Neural cell (in vitro differentiated cells): ENCODE results near the gene LRFN3. TPM values are rescaled to one million over a fixed set of nuclear protein-coding genes. Genes with fewer than 3 reads are reported as not detected.

Source experiments
- H2AFZ ChIP-seq: fragments of 200-600, 300-800 bp; sonication (generic), shearing (Covaris generic); 2 replicates; pipeline ENCODE4 v1.6.0; 2014; ENCODE audit warnings: low read depth, mild to moderate bottlenecking, antibody characterized with exemption, low read length, moderate library complexity
- H3F3A ChIP-seq: fragments of 200-600 bp; shearing (Covaris generic); 2 replicates; pipeline ENCODE4 v1.6.1; 2016; ENCODE audit warnings: mild to moderate bottlenecking, moderate library complexity, mixed read lengths, antibody characterized with exemption, low read length; ENCODE audit not compliant: insufficient read depth, poor library complexity, severe bottlenecking
- H3K27ac ChIP-seq: fragments of 200-600, 300-800 bp; sonication (generic), shearing (Covaris generic); 2 replicates; pipeline ENCODE4 v1.5.1; 2014; ENCODE audit warnings: mild to moderate bottlenecking, low read length, moderate library complexity
- H3K27me3 ChIP-seq: fragments of 300-800, 200-600 bp; sonication (generic), shearing (Covaris generic); 2 replicates; pipeline ENCODE4 v1.6.0; 2014; ENCODE audit warnings: mild to moderate bottlenecking, low read depth, low read length, moderate library complexity; ENCODE audit not compliant: insufficient read depth
- H3K36me3 ChIP-seq: fragments of 300-800, 200-600 bp; sonication (generic), shearing (Covaris generic); 2 replicates; pipeline ENCODE4 v1.5.1; 2014; ENCODE audit warnings: mild to moderate bottlenecking, antibody characterized with exemption, low read length, moderate library complexity; ENCODE audit not compliant: insufficient read depth
- H3K4me2 ChIP-seq: fragments of 300-800, 200-600 bp; sonication (generic), shearing (Covaris generic); 2 replicates; pipeline ENCODE4 v1.6.0; 2014; ENCODE audit warnings: mild to moderate bottlenecking, low read length
- H3K4me3 ChIP-seq: fragments of 300-800, 200-600 bp; sonication (generic), shearing (Covaris generic); 2 replicates; pipeline ENCODE4 v1.5.1; 2014; ENCODE audit warnings: mild to moderate bottlenecking, low read length, moderate library complexity
- H3K79me2 ChIP-seq: fragments of 200-600 bp; shearing (Covaris generic); replicated peaks from 2 replicates; pipeline ENCODE4 v1.6.0; 2014; ENCODE audit warnings: mild to moderate bottlenecking, low read length, moderate library complexity; ENCODE audit not compliant: insufficient read depth
- H3K9ac ChIP-seq: fragments of 300-800, 200-600 bp; sonication (generic), shearing (Covaris generic); 2 replicates; pipeline ENCODE4 v1.6.1; 2016; ENCODE audit warnings: mild to moderate bottlenecking, low read length, mixed read lengths
- H3K9me2 ChIP-seq: fragments of 200-600 bp; shearing (Covaris generic); 2 replicates; pipeline ENCODE4 v1.6.1; 2016; ENCODE audit warnings: mild to moderate bottlenecking, low read length, mixed read lengths; ENCODE audit not compliant: insufficient read depth
- H3K9me3 ChIP-seq: fragments of 200-600, 300-800 bp; sonication (generic), shearing (Covaris generic); 2 replicates; pipeline ENCODE4 v1.6.1; 2016; ENCODE audit warnings: mild to moderate bottlenecking, mixed run types, low read length, moderate library complexity, mixed read lengths
- H4K20me1 ChIP-seq: fragments of 200-600 bp; shearing (Covaris generic); 2 replicates; pipeline ENCODE4 v1.6.1; 2016; ENCODE audit warnings: mild to moderate bottlenecking, mixed run types; ENCODE audit not compliant: insufficient read depth
- EP300 ChIP-seq: fragments of 450-650 bp; conservative IDR thresholded peaks from 2 replicates; pipeline ENCODE4 v1.6.1; 2014; ENCODE audit warnings: antibody characterized with exemption, mild to moderate bottlenecking, moderate library complexity; ENCODE audit not compliant: poor library complexity, severe bottlenecking
- EZH2 ChIP-seq: fragments of 200-600, 300-800 bp; shearing (Covaris generic), sonication (generic); IDR thresholded peaks from 2 replicates; pipeline ENCODE4 v1.6.1; 2014; ENCODE audit warnings: antibody characterized with exemption, low read length, borderline replicate concordance, mild to moderate bottlenecking; ENCODE audit not compliant: insufficient read depth, poor library complexity, severe bottlenecking
- MXI1 ChIP-seq: fragments of 450-650 bp; conservative IDR thresholded peaks from 2 replicates; pipeline ENCODE4 v1.6.1; 2014; ENCODE audit warnings: antibody characterized with exemption, mild to moderate bottlenecking; ENCODE audit not compliant: poor library complexity, severe bottlenecking
- POLR2AphosphoS5 ChIP-seq: IDR thresholded peaks from 2 replicates; pipeline ENCODE4 v1.6.1; 2012
- RAD21 ChIP-seq: fragments of 450-650 bp; conservative IDR thresholded peaks from 2 replicates; pipeline ENCODE4 v1.6.1; 2014; ENCODE audit warnings: antibody characterized with exemption, mild to moderate bottlenecking, moderate library complexity
- REST ChIP-seq: IDR thresholded peaks from 2 replicates; pipeline ENCODE4 v1.6.1; 2012; ENCODE audit warnings: borderline replicate concordance
- TAF1 ChIP-seq: IDR thresholded peaks from 2 replicates; pipeline ENCODE4 v1.6.1; 2012; ENCODE audit warnings: low read depth
- polyA plus RNA-seq: library from polyadenylated mRNA; depleted of rRNA; stranded (reverse); fragments of >200 nt; gene quantifications from 2 replicates; pipeline ENCODE4 v1.2.3, GENCODE V29; 2014
- TF ChIP-seq, protein P1 (sequence below): fragments of 450-650 bp; IDR thresholded peaks from 2 replicates; pipeline ENCODE4 v1.5.1; 2014; ENCODE audit warnings: antibody characterized with exemption, mild to moderate bottlenecking, moderate library complexity; ENCODE audit not compliant: poor library complexity, severe bottlenecking

The LRFN3 gene
- polyA plus RNA-seq, 1 donor from 2014 or later: 11.1 TPM

GRCh38 chr19:35907377-35907745 lies 28.8 kb upstream of the LRFN3 start:
- TF ChIP-seq, protein P1, sequence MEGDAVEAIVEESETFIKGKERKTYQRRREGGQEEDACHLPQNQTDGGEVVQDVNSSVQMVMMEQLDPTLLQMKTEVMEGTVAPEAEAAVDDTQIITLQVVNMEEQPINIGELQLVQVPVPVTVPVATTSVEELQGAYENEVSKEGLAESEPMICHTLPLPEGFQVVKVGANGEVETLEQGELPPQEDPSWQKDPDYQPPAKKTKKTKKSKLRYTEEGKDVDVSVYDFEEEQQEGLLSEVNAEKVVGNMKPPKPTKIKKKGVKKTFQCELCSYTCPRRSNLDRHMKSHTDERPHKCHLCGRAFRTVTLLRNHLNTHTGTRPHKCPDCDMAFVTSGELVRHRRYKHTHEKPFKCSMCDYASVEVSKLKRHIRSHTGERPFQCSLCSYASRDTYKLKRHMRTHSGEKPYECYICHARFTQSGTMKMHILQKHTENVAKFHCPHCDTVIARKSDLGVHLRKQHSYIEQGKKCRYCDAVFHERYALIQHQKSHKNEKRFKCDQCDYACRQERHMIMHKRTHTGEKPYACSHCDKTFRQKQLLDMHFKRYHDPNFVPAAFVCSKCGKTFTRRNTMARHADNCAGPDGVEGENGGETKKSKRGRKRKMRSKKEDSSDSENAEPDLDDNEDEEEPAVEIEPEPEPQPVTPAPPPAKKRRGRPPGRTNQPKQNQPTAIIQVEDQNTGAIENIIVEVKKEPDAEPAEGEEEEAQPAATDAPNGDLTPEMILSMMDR: no peak
- TF ChIP-seq EZH2 (no peak), MXI1 (no peak), TAF1 (no peak)
- H3K36me3 ChIP-seq: no peaks in the 10 kb centered on the region
- H3K4me3 ChIP-seq: no peak overlapping the region
- no peaks in the 10 kb centered on the region for H3K79me2 ChIP-seq
- no peak overlapping the region for H3K27ac ChIP-seq
- H3K27me3 ChIP-seq: peaks cover 10% of the 10 kb centered on the region
- H3F3A ChIP-seq: no peaks in the 10 kb centered on the region
- no peak overlapping the region for H2AFZ ChIP-seq
- no peak overlapping the region for H3K4me2 ChIP-seq
- no peak overlapping the region for H3K9ac ChIP-seq
- no peaks in the 10 kb centered on the region for H4K20me1 ChIP-seq
- H3K9me2 ChIP-seq: no peaks in the 10 kb centered on the region
- H3K9me3 ChIP-seq: no peaks in the 10 kb centered on the region

DNA sequence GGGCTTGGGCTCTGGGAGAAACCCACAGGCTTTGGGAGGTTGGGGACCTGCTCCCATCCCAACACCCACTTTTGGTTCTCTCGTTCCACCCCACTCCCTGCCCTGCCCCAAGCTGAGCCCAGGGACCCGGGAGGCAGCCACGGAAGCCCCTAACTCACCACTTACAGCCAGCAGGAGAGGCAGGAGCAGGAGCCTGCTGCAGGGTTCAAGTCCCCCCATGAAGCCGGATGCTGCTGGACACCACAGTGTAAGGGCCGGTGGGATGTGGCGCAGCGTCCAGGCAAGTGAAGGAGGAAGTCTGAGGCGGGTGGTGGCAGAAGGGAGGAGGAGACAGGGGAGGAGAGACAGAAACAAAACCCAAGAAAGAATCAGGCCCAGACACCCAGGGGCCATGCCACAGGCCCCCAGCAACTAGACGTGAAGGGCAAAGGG lies 28.1 kb upstream of the LRFN3 start, which contains the start of gene TYROBP:
Gene TYROBP (minus strand): TSS at position 286 of the 432 bp plus-strand sequence. CDS start 67 bp downstream, at position 219.
- H3K27me3 ChIP-seq: peaks cover 5% of the 10 kb centered on the region
- no peaks in the 10 kb centered on the region for H3F3A ChIP-seq
- H3K9me3 ChIP-seq: no peaks in the 10 kb centered on the region
- no peak within 1 kb of the TSS for H2AFZ ChIP-seq
- no peaks in the 10 kb centered on the region for H3K36me3 ChIP-seq
- H3K4me3 ChIP-seq: no peak within 1 kb of the TSS
- H3K9ac ChIP-seq: no peak within 1 kb of the TSS
- no peak within 1 kb of the TSS for H3K4me2 ChIP-seq
- no peak within 1 kb of the TSS for H3K27ac ChIP-seq
- TF ChIP-seq POLR2AphosphoS5 (no peak), RAD21 (no peak), REST (no peak), EP300 (no peak), EZH2 (no peak), MXI1 (no peak)
- TF ChIP-seq, protein P1: no peak
- H3K79me2 ChIP-seq: no peaks in the 10 kb centered on the region
- H4K20me1 ChIP-seq: no peaks in the 10 kb centered on the region
- no peaks in the 10 kb centered on the region for H3K9me2 ChIP-seq
